H7 (cell line): ENCODE measurements around the gene TNPO3. TPM values are rescaled to one million over a fixed set of nuclear protein-coding genes. Genes with fewer than 3 reads are reported as not detected.
A peak's percentile ranks its signal among the peaks of the same experiment; 100 is the strongest.

Experiments
- DNase-seq: peaks from one replicate; pipeline ENCODE4 v3.0.0; 2012
- H3K27me3 ChIP-seq: 2 replicates; pipeline ENCODE4 v1.6.0; 2011; ENCODE audit warnings: mild to moderate bottlenecking, low read length; ENCODE audit not compliant: control insufficient read depth, insufficient read depth
- H3K36me3 ChIP-seq: replicated peaks from 2 replicates; pipeline ENCODE4 v1.5.1; 2011; ENCODE audit warnings: low read length; ENCODE audit not compliant: control insufficient read depth, insufficient read depth
- H3K4me3 ChIP-seq: 2 replicates; pipeline ENCODE4 v1.5.1; 2011; ENCODE audit warnings: low read depth, mild to moderate bottlenecking, control low read depth, low read length, moderate library complexity; ENCODE audit not compliant: insufficient read depth
- total RNA-seq: library from RNA; depleted of rRNA; stranded (reverse); fragments of >200 nt; shearing (Covaris generic); gene quantifications from 2 replicates; pipeline ENCODE4 v1.2.3, GENCODE V29; 2014

TNPO3 gene
- total RNA-seq, 1 experiment from 2014 or later = 98.0 TPM

- no peaks in the 10 kb centered on the region for H3K36me3 ChIP-seq
- no peaks in the 10 kb centered on the region for H3K27me3 ChIP-seq
- H3K4me3 ChIP-seq = no peak overlapping the region
- DNase-seq = no peak
Measured at GRCh38 chr7:128924707-128925588, 130.0 kb downstream of the TNPO3 start.

- Histone ChIP-seq H3K36me3 (no peaks in the 10 kb centered on the region), H3K4me3 (no peak overlapping the region), H3K27me3 (no peaks in the 10 kb centered on the region)
- peak; percentile 15 for DNase-seq
Measured at GRCh38 chr7:128923411-128923800, 131.5 kb downstream of the TNPO3 start.

- peak; percentile 30 for DNase-seq
- Histone ChIP-seq H3K4me3 (no peak overlapping the region), H3K36me3 (no peaks in the 10 kb centered on the region), H3K27me3 (no peaks in the 10 kb centered on the region)
Measured at GRCh38 chr7:128922496-128923410, 132.2 kb downstream of the TNPO3 start.

DNA sequence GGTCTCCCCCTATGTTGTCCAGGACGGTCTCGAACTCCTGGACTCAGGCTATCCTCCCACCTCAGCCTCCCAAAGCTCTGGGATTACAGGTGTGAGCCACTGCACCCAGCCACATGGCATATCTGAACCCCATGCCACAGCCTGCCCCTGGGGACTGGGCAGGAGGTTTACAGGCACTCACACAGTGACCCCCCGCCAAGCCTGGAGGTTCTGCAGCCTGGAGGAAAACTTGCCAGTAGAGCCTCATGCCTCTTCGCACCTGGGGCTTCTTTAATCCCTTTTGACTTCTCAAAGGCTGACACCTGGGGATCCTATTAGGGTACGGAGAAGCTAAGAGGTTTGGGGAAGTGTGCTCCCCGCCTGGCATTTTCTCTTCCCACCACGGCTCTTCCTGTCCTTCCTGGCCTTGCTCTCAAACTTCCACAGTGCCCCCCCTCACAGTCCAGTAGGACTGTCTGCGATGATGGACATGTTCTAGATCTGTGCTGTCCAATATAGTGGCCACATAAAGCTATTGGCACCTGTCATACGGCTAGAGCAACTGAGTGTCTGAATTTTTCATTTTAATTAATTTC lies 133.0 kb downstream of the TNPO3 start:
- Histone ChIP-seq H3K4me3 (no peak overlapping the region), H3K36me3 (no peaks in the 10 kb centered on the region), H3K27me3 (peaks cover 1% of the 10 kb centered on the region; the same call in 1 of the 2 replicates)
- DNase-seq = peak; percentile 75

GRCh38 chr7:128920913-128921582 lies 133.9 kb downstream of the TNPO3 start:
- Histone ChIP-seq H3K36me3 (no peaks in the 10 kb centered on the region), H3K27me3 (peaks cover 8% of the 10 kb centered on the region; the same call in 1 of the 2 replicates), H3K4me3 (no peak overlapping the region)
- peak; percentile 11 for DNase-seq

DNA sequence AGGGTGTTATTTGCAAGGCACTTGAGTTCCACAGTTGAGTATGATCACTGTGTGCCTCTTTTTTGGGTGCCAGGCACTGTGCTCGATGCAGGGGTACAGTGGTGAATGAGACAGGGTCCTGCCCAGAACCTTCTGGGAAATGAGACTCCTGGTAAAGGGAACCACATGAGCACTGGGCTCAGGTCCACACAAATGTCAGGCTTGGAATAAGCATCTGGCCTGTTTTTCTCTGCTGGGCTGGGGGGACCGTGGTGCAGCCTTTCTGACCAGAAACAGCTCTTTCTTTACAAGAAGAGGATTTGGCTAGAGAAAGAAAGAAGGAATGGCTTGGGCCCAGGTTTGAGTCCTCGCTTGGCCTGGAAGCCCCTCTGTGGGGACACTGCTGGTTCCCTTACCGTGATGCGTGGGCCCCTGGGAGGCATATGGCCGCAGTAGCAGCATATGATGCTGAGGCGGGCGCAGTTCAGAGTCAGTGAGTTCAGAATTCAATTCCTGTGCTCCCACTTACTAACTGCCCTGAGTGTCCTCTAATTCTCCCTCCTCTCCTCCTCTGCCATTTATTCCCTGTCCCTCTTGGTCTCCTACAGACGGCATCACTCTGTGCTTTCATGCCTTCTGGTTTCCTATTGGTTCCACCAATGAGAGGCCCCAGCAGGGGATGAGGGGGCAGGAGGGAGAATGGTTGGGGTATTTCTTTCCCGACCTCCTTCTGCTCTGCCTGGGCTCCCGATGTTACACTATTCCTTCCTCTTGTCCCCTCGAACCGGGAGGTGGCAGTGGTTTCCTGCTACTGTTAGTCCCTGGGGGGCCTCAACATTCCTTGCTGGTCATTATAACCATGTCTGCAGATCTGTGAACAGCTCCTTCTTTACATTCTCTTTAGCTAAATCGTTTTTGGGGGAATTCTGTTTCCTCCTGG lies 134.8 kb downstream of the TNPO3 start:
- Histone ChIP-seq H3K27me3 (peaks cover 12% of the 10 kb centered on the region; the same call in 1 of the 2 replicates), H3K36me3 (no peaks in the 10 kb centered on the region), H3K4me3 (no peak overlapping the region)
- DNase-seq = peak; percentile 77

GRCh38 chr7:128919241-128919640 lies 135.7 kb downstream of the TNPO3 start:
- Histone ChIP-seq H3K36me3 (no peaks in the 10 kb centered on the region), H3K27me3 (peaks cover 15% of the 10 kb centered on the region; the same call in 1 of the 2 replicates), H3K4me3 (no peak overlapping the region)
- no peak for DNase-seq

GRCh38 chr7:128918016-128918665 lies 136.8 kb downstream of the TNPO3 start:
- Histone ChIP-seq H3K27me3 (peaks cover 15% of the 10 kb centered on the region; the same call in 1 of the 2 replicates), H3K4me3 (no peak overlapping the region), H3K36me3 (no peaks in the 10 kb centered on the region)
- no peak for DNase-seq

DNA sequence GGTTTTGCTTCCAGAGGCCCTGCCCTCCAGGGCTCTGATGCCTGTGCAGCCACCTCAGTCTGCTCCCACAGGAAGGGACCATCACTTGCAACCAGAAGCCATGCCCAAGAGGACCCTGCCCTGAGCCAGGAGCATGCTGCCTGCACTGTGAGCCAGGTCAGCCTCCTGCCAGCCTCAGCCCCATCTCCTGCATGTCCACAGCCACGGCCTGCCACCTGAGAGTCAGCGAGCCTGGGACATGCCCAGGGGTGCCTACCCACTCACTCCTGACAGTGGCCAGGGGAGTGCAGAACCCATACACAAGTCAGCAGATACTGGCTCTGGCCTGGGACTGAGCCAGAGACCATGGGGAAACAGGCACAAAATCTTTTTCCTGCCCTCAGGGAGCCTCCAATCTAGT lies 137.8 kb downstream of the TNPO3 start:
- Histone ChIP-seq H3K4me3 (no peak overlapping the region), H3K36me3 (no peaks in the 10 kb centered on the region), H3K27me3 (peaks cover 15% of the 10 kb centered on the region; the same call in 1 of the 2 replicates)
- no peak for DNase-seq

DNA sequence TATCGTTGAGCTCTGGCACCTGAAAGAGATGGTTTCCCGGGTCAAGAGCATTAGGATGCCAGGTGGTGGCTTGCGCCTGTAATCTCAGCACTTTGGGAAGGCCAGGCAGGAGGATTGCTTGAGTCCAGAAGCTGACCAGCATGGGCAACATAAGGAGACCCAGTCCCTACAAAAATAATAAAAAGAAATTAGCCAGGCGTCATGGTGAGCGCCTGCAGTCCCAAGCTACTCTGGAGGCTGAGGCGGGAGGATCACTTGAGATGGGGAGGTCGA lies 138.3 kb downstream of the TNPO3 start:
- H3K36me3 ChIP-seq = no peaks in the 10 kb centered on the region
- H3K4me3 ChIP-seq = no peak overlapping the region
- DNase-seq = no peak
- H3K27me3 ChIP-seq = peaks cover 15% of the 10 kb centered on the region; the same call in 1 of the 2 replicates

- Histone ChIP-seq H3K27me3 (peaks cover 16% of the 10 kb centered on the region; the same call in 1 of the 2 replicates), H3K4me3 (peak overlapping the region; percentile 16; the same call in 1 of the 2 replicates), H3K36me3 (no peaks in the 10 kb centered on the region)
- DNase-seq = peak; percentile 60
Measured at GRCh38 chr7:128915841-128916642, 138.9 kb downstream of the TNPO3 start.

- Histone ChIP-seq H3K4me3 (peak overlapping the region; percentile 4; the same call in 1 of the 2 replicates), H3K27me3 (peaks cover 22% of the 10 kb centered on the region), H3K36me3 (no peaks in the 10 kb centered on the region)
- DNase-seq = peak; percentile 67
Measured at GRCh38 chr7:128915271-128915819, 139.6 kb downstream of the TNPO3 start.
